NCI-H2107 (cell line): ENCODE results near the gene EGLN1.
"Not testable (repeated sequence)": the region's sequence is repeated elsewhere in the genome, so short reads cannot be mapped to it uniquely, and the experiment has no call there.

Source experiments
- DNase-seq: peaks from one replicate; lab custom pipeline; 2025; lab: John Stamatoyannopoulos, UW

The EGLN1 gene

DNA sequence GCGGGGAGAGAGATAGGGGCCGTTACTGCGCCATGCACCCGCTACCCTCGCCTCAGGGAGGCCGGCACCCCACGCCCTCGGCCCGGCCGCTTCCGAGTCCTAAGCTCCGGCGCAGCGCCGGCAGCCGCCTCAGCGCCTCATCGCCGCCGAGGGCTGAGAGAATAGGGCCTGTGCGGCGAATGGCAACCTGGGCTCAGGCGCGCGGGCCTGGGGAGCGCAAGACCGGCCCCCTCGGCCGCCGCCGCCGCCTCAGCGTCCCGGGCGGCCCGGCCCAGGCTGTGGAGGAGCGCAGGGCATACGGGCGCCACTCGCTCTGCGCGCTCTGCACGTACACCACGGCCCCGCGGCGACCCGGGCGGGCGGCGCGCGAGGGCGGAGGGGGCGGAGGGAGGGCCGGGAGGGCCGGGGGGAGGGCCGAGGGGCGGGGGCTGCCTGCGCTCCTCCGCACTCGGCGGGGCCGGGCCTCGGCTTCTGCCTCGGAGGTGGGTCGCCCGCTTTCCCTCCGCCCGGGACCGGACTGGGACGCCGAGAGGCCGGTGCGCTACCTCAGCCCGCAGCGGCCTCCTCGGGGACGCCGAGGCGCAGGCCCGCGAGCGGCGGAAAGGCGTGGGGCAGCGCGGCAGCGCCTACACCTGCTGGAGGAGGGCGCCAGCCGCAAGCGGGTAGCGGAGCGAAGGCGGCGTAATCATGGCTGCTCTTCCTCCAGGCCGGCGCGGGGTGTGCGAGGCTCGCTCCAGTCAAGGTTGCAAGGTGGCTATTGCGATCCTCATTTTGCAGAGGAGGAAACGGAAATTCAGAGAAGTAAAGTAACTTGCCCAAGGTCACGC lies at the start of gene EGLN1:
Gene EGLN1 (minus strand): TSS at position 317 of the 827 bp plus-strand sequence. CDS start 399 bp downstream, outside the sequence.
- DNase-seq, result peak; percentile 84

DNA sequence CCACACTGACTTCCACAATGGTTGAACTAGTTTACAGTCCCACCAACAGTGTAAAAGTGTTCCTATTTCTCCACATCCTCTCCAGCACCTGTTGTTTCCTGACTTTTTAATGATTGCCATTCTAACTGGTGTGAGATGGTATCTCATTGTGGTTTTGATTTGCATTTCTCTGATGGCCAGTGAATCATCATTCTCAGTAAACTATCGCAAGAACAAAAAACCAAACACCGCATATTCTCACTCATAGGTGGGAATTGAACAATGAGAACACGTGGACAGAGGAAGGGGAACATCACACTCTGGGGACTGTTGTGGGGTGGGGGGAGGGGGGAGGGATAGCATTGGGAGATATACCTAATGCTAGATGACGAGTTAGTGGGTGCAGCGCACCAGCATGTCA lies 49.4 kb upstream of the EGLN1 start:
- not testable (repeated sequence) for DNase-seq

DNA sequence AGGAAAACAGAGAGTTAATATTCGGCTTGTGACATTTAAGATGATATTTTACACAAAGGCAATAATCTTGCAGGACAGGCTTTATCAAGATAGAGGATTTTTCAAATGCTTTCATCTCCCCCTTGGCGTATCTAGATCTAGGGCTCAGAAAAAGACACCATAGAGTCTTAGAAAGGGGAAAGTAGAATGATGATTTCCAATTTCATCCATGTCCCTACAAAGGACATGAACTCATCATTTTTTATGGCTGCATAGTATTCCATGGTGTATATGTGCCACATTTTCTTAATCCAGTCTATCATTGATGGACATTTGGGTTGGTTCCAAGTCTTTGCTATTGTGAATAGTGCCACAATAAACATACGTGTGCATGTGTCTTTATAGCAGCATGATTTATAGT lies 48.9 kb upstream of the EGLN1 start:
- DNase-seq, result not testable (repeated sequence)

DNA sequence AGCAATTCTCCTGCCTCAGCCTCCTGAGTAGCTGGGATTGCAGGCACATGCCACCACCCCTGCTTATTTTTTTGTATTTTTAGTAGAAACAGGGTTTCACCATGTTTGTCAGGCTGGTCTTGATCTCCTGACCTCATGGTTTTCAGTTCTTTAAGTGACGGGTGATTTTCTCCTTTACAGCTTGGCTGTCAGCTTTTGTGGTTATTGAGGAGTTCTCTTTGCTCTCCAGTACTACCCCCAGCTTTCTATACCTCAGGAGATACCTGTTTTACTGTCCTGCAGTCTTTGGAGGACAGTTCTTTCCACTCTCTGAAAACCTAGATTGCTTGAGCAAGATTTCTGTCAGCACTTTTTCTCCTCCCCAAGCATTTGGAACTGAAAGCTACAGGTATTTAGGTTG lies 45.9 kb upstream of the EGLN1 start:
- DNase-seq, result no peak

DNA sequence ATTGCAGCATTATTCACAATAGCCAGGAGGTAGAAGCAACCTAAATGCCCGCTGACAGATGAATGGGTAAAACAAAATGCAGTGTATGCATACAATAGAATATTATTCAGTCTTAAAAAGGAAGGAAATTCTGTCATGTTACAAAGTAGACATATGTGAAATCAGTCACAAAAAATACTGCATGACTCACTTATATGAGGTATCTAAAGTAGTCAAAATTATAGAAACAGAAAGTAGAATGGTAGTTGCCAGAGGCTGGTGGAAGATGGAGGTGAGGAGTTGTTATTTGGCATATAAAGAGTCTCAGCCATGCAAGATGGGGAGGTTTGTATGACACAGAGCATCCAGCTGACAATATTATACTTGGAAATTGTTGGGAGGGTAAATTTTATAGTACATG lies 43.0 kb upstream of the EGLN1 start:
- no peak for DNase-seq

DNA sequence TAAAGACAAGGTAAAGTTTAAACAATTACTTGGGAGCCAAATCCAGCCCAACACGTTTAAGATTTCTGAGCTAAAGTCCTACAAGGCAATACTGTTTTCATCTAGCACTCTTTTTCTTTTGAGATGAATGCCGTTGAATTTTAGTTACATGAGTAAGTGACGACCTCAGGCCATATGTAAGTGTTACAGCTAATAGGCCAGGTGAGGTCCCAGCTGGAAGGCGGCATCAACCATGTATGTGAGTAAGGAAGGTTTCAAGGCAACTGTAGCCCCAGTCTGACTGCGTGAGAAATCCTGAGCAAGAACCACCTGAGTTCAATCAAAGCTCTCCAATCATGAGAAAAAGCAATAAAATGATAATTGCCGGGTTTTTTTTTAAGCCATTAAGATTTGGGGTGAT lies 41.5 kb upstream of the EGLN1 start:
- DNase-seq, result no peak

DNA sequence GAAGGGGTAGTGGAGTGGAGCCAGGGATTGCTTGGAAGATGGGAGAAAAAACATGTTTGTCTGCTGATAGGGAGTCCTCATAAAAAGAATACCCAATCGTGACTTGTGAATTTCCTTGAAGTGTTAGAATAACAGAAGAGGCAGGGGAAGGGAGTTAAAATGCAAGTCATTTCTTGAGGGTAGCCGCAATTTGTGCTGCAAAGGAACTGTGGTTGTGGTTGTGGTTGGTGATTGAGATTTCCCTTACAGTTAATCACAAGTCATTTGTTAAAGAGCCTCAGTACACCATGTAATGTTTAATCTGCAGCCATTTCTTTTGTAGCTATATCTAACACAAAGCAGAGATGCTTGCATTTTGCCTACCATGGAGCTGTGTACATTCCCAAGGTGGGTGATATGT lies 38.5 kb upstream of the EGLN1 start:
- DNase-seq, result no peak

DNA sequence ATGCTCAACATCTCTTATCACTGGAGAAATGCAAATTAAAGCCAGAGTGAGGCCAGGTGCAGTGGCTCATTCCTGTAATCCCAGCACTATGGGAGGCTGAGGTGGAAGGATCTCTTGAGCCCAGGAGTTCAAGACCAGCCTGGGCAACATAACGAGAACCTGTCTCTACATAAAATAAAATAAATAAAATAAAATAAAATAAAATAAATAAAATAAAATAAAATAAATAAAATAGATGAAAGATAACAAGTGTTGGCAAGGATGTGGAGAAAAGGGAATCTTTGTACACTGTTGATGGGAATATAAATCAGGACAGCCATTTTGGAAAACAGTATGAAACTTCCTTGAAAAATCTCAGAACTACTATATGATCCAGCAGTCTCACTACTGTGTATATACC lies 37.4 kb upstream of the EGLN1 start:
- not testable (repeated sequence) for DNase-seq

DNA sequence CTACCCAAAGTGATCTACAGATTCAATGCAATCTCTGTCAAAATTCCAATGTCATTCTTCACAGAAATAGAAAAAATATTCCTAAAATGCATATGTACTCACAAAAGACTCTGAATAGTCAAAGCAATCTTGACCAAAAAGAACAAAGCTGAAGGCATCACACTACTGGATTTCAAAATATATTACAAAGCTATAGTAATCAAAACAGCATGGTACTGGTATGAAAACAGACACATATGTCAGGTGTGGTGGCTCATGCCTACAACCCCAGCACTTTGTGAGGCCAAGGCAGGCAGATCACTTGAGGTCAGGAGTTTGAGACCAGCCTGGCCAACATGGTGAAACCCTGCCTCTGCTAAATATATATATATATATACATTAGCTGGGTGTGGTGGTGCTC lies 35.9 kb upstream of the EGLN1 start:
- DNase-seq, result not testable (repeated sequence)

DNA sequence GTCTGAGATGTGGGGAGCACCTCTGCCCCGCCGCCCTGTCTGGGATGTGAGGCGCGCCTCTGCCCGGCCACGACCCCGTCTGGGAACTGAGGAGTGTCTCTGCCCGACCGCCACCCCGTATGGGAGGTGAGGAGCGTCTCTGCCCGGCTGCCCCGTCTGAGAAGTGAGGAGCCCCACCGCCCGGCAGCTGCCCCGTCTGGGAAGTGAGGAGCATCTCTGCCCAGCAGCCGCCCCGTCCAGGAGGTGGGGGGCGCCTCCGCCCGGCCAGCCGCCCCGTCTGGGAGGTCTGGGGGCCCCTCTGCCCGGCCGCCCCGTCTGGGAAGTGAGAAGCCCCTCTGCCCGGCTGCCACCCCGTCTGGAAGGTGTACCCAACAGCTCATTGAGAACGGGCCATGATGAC lies 32.0 kb upstream of the EGLN1 start:
- not testable (repeated sequence) for DNase-seq

DNA sequence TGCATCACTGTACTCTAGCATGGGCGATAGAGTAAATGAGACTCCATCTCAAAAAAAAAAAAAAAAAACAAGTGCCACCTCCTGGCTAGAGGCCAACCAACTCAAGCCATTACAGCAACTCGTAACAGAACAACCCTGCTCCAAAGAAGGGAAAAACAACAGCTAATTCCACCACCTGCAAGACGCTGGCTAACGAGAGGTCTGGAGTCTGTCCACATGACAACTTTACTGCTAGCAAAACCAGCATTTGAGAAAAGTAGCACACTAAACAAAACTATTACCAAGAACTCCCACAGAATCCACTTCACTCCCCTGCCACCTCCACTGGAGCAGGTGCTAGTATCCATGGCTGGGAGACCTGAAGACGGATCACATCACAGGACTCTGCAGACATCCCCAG lies 24.1 kb upstream of the EGLN1 start:
- no peak for DNase-seq

DNA sequence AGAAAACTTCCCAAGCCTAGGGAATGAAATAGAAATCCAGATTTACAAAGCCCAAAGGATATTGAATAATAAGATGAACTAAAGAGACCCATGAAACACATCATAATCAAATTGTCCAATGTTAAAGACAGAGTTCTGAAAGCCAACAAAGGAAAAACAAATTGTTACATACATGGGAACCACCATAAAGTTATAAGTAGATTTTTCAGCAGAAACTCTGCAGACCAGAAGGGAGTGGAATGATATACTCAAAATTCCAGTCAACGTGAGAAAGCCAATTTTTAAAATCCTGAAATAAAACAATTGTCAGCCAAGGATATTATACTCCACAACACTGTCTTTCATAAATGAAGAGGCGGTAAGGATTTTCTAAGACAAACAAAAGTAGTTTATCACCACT lies 22.0 kb upstream of the EGLN1 start:
- DNase-seq, result no peak

DNA sequence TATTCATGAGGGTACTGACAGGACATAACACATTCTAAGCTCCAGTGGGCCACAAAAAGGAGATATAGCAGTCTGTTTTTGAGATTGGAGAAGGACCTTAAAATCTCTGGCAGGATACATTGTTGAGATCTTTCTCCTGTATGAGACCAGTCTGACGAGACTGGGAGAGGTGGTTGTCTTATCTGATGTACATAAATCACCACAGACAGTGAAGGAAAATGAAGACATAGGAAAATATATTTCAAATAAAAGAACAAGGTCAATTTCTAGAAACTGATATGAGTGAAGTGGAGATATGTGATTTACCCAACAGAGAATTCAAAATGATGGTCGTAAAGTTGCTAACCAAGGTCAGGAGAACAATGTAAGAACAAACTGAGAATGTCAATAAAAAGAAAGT lies 21.3 kb upstream of the EGLN1 start:
- no peak for DNase-seq

DNA sequence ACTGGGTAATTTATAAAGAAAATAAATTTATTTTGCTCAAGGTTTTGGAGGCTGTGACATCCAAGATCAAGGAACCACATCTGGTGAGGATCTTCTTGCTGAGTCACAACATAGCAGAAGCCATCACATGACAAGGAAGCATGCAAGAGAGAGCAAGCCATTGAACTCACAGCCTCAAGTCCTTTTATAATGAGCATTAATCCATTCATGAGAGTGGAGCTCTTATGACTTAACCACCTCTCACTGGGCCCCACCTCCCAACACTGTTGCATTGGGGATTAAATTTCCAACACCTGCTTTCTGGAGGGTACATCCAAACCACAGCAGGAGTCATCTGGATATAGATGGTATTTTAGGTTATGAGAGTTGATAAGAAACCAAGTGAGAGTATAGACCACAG lies 20.6 kb upstream of the EGLN1 start:
- no peak for DNase-seq

DNA sequence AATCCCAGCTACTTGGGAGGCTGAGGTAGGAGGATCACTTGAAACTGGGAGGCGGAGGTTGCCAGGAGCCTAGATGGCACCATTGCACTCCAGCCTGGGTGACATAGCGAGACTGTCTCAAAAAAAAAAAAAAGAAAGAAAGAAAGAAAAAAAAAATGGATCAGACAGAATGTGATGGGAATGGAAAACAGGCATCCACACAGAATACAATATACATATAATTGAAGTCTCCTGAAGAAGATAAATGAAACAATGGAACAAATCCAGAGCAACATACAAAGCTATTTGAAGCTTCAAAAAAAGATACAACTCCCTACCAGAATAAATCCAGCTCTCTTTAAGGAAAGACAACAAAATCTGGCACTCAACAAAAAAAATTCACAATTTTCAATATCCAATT lies 10.9 kb upstream of the EGLN1 start:
- DNase-seq, result no peak

DNA sequence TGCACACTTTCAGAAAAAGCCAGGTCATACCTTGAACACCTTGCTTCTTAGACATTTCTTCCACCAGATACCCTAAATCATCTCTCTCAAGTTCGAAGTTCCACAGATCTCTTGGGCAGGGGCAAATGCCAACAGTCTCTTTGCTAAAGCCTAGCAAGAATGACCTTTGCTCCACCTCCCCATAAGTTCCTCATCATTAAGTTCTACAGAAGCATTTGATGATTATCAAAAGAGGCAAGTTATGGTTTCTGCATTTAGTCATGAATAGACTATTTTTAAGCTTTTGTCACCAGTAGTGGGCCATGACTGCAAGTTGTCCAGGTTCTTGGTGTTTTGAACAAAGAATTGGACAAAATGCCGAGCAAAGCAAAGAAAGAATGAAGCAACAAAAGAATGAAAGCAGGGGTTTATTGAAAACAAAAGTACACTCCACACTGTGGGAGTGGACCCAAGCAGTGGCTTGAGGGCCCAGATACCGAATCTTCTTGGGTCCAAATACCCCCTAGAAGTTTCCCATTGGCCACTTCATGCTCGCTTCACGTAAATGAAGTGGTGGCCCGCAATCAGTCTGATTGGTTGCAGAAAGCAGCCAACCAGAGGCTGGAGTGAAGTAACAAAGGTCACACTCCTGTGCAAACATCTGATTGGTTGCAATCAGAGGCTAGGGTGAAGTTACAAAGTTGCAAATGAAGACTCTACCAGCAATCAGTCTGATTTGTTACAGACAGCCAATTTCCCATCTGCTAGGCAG lies 9.8 kb upstream of the EGLN1 start:
- no peak for DNase-seq

DNA sequence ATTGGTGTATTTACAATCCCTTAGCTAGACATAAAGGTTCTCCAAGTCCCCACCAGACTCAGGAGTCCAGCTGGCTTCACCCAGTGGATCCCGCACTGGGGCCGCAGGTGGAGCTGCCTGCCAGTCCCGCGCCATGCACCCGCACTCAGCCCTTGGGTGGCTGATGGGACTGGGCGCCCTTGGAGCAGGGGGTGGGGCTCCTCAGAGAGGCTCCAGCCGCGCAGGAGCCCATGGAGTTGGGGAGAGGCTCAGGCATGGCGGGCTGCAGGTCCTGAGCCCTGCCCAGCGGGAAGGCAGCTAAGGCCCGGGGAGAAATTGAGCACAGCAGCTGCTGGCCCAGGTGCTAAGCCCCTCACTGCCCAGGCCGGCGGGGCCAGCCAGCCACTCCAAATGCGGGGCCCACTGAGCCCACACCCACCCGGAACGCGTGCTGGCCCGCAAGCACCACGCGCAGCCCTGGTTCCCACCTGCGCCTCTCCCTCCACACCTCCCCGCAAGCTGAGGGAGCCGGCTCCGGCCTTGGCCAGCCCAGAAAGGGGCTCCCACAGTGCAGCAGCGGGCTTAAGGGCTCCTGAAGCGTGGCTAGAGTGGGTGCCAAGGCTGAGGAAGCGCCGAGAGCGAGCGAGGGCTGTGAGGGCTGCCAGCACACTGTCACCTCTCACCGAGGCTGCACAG lies 8.7 kb upstream of the EGLN1 start:
- DNase-seq, result not testable (repeated sequence)

DNA sequence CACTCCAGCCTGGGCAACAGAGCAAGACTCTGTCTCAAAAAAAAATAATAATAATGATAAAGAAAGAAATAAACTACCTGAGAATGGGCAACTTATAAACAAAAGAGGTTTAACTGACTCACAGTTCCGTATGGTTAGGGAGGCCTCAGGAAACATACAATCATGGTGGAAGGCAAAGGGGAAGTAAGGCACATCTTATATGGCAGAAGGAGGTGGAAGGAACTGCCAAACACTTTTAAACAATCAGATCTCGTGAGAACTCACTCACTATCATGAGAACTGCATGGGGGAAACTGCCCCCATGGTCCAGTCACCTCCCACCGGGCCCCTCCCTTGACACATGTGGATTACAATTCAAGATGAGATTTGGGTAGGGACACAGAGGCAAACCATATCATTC lies 6.3 kb upstream of the EGLN1 start:
- DNase-seq, result no peak

DNA sequence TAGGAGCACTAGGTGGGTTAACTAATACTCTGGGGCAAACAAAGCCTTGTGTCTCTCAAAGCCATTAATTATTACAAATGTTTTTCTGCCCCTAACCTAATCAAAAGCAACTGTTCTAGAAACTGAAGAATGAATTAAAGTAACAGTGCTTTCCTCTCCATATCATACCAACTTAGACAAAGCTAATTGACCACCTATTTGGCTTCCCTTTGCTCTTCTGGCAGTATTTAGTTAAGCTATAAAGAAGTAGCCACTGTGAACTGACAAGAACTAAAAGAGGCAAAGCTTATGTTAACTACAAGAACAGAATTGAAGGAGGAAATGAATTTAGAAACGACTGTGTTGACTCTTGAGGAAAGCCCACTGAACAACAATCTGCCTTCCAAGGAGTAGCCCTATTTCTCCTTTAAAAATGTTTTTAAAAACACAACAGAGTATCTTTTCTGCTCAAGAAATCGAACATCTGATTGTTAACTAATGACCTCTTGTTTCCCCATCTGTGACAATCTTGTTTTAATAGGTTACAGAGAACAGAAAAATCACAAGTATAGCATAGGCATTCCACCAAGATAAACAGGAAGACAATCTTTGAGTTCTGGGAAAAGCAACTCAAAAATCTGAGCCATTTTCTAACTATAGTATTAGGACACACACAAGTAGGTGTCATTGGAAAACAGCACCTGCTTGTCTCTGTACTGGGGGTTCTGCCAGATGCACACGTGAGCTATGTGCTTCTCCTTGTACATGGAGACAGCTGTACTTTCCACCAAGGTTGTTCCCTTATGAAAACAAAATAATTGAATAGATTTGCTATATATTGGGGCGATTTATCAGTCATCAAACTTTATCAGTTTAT lies 3.1 kb upstream of the EGLN1 start:
- no peak for DNase-seq

DNA sequence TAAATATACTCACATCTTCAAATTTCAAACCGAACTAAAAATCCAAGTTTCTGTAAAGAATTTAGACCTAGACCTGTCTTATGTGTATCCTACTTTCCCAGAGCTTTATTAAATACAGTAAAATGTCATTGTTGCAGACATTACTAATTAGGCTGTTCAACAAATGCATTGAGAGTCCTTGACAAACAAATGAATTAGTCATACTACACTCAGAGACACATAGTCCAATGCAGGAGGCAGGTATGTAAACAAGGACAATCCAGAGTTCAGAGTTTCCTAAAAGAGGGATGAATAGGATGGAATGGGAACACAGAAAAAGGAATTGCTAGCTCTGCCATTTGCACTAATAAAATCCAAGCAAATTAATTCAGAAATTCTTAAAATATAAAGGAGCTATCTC lies 1.6 kb upstream of the EGLN1 start:
- no peak for DNase-seq

DNA sequence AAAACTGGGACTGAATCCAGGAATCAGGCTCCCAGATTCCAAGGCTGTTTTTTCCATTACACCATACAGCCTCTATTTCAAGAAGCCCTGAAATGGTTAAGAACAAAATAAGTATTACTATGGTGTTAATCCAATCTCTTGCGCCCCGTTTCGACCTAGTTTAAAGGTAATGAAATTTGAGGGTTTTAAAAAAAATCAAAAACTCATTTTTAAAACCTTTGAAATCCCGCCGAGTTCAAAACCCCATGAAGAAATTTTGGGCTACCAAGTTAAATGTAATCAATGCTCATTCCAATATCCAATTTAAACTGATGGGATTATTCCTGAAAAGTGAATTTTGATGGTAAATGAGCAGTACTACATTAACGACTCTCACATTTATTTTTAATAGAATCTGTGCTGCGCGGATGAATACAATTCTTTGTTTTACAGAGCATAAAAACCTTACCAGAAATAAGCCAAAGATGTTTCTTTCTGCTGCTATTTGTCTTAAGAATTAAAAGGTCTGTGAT lies 767 bp upstream of the EGLN1 start:
- DNase-seq, result no peak

DNA sequence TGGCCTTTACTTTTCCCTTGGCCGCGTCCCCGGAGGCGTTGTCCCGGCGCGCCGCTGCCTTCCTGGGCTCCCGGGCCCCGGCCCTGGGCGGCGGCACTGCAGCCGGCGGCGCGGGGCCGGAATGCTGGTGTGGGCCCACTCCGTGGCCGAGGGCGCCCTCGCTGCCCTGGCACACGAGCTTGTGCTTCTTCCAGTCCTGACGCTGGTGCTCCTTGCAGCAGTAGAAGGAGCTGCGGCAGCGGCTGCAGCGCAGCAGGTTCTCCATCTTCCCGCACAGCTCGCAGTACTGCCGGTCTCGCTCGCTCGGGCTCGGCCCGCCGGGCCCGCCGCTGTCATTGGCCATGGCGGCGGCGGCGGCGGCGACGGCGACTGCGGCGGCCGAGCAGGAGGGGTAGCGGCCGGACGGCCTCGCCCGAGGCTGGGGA lies 529 bp downstream of the EGLN1 start:
- no peak for DNase-seq
